Inflammatory macrophage (primary cell): Measurements from ENCODE around the gene LAMA1.
"Not testable (repeated sequence)": the region's sequence is repeated elsewhere in the genome, so short reads cannot be mapped to it uniquely, and the experiment has no call there.

Source experiments
- DNase-seq, 2 donors: peaks; one replicate each; pipeline ENCODE4 v3.0.0-alpha.2; 2020 to 2022
- total RNA-seq, 18 experiments: gene quantifications; one replicate each; lab custom pipeline; 2026; ENCODE audit warnings: mixed read lengths in 6 of 18, inconsistent platforms in 2 of 18; lab: John Stamatoyannopoulos, UW

LAMA1 gene
- 0.16 to 2.5 (median 0.69) reads per million in 18 experiments for total RNA-seq

GRCh38 chr18:7117390-7118355 lies at the start of gene LAMA1:
TSS of gene LAMA1 (minus strand) at chr18:7117797. CDS start at chr18:7117720, 77 bp downstream.
- no peak for DNase-seq

GRCh38 chr18:7165846-7166393 lies 48.3 kb upstream of the LAMA1 start:
- no peak for DNase-seq

- DNase-seq: no peak
Observed at GRCh38 chr18:7164323-7165004, 46.9 kb upstream of the LAMA1 start.

- no peak for DNase-seq
Observed at GRCh38 chr18:7158216-7158615, 40.6 kb upstream of the LAMA1 start.

GRCh38 chr18:7157760-7158159 lies 40.2 kb upstream of the LAMA1 start:
- no peak for DNase-seq

GRCh38 chr18:7155887-7156286 lies 38.3 kb upstream of the LAMA1 start:
- DNase-seq: no peak

GRCh38 chr18:7155092-7155491 lies 37.5 kb upstream of the LAMA1 start:
- no peak for DNase-seq

- no peak for DNase-seq
Observed at GRCh38 chr18:7152440-7152839, 34.8 kb upstream of the LAMA1 start.

- no peak for DNase-seq
Observed at GRCh38 chr18:7147399-7147798, 29.8 kb upstream of the LAMA1 start.

GRCh38 chr18:7146067-7146466 lies 28.5 kb upstream of the LAMA1 start:
- no peak for DNase-seq

- DNase-seq: not testable (repeated sequence)
Observed at GRCh38 chr18:7144921-7145320, 27.3 kb upstream of the LAMA1 start.

GRCh38 chr18:7141287-7141686 lies 23.7 kb upstream of the LAMA1 start:
- no peak for DNase-seq

- no peak for DNase-seq
Observed at GRCh38 chr18:7139409-7139808, 21.8 kb upstream of the LAMA1 start.

- no peak for DNase-seq
Observed at GRCh38 chr18:7133181-7133580, 15.6 kb upstream of the LAMA1 start.

- DNase-seq: no peak
Observed at GRCh38 chr18:7132356-7133150, 15.0 kb upstream of the LAMA1 start.

GRCh38 chr18:7122376-7122775 lies 4.8 kb upstream of the LAMA1 start:
- no peak for DNase-seq

GRCh38 chr18:7116792-7117389 lies 706 bp downstream of the LAMA1 start:
- DNase-seq: no peak

GRCh38 chr18:7116001-7116730 lies 1.4 kb downstream of the LAMA1 start:
- no peak for DNase-seq

- DNase-seq: no peak
Observed at GRCh38 chr18:7112936-7113335, 4.7 kb downstream of the LAMA1 start.

GRCh38 chr18:7111134-7111533 lies 6.5 kb downstream of the LAMA1 start:
- DNase-seq: no peak

- no peak for DNase-seq
Observed at GRCh38 chr18:7105943-7106342, 11.7 kb downstream of the LAMA1 start.
